ENCODE measurements around the gene RACGAP1. TPM values are rescaled to one million over a fixed set of nuclear protein-coding genes. Genes with fewer than 3 reads are reported as not detected.

RACGAP1 gene
- total and polyA plus RNA-seq, 12 donors: 1.3 to 28.4 (median 6.2) TPM

GRCh38 chr12:49953151-49953550 lies 72.1 kb downstream of the RACGAP1 start:
- Histone ChIP-seq H3K9me3 (replicated peaks in 1 of 3) (no peaks in the 10 kb centered on the region), H3K4me1 (replicated peaks in 1 of 2) (peaks cover 0 to 20% of the 10 kb centered on the region in 2 donors), H3K27ac (no peak overlapping the region), H3K4me3 (no peak overlapping the region), H3K36me3 (replicated peaks in 1 of 2) (no peaks in the 10 kb centered on the region), H3K27me3 (peaks cover 12% of the 10 kb centered on the region)
- DNase-seq: no peak
- intact Hi-C loops (cut with DNase I): no loop called here
- TF ChIP-seq POLR2A (IDR thresholded peaks at IDR 0.05) (no peak), CTCF (IDR thresholded peaks at IDR 0.05) (no peak)
- 88 to 100% (median 91%) methylated on average over 2 to 4 of the region's 4 CpGs for WGBS, 4 donors

- intact Hi-C loops (cut with DNase I): no loop called here
- Histone ChIP-seq H3K9me3 (replicated peaks in 1 of 3) (no peaks in the 10 kb centered on the region), H3K4me1 (replicated peaks in 1 of 2) (peaks cover 0 to 20% of the 10 kb centered on the region in 2 donors), H3K4me3 (no peak overlapping the region), H3K36me3 (replicated peaks in 1 of 2) (no peaks in the 10 kb centered on the region), H3K27ac (no peak overlapping the region), H3K27me3 (peaks cover 12% of the 10 kb centered on the region)
- no peak for DNase-seq
- TF ChIP-seq POLR2A (IDR thresholded peaks at IDR 0.05): no peak
- TF ChIP-seq CTCF (IDR thresholded peaks at IDR 0.05): no peak
- 86 to 100% (median 93%) methylated on average over 1 of the region's 1 CpG for WGBS, 4 donors
These were observed 72.8 kb downstream of the RACGAP1 start for GRCh38 chr12:49952391-49953055.

- Histone ChIP-seq H3K27ac (no peak overlapping the region), H3K9me3 (replicated peaks in 1 of 3) (no peaks in the 10 kb centered on the region), H3K27me3 (peaks cover 12% of the 10 kb centered on the region), H3K4me3 (no peak overlapping the region), H3K36me3 (replicated peaks in 1 of 2) (no peaks in the 10 kb centered on the region), H3K4me1 (replicated peaks in 1 of 2) (peaks cover 0 to 20% of the 10 kb centered on the region in 2 donors)
- TF ChIP-seq CTCF (IDR thresholded peaks at IDR 0.05) (no peak), POLR2A (IDR thresholded peaks at IDR 0.05) (no peak)
- intact Hi-C loops (cut with DNase I): no loop called here
- DNase-seq: no peak
- 84 to 89% (median 86%) methylated on average over 10 to 14 of the region's 14 CpGs for WGBS, 4 donors
These were observed 73.7 kb downstream of the RACGAP1 start for GRCh38 chr12:49951411-49952240.

All from adrenal gland (tissue), 12 donors.